WTC11 (cell line): ENCODE measurements around the gene ID2. TPM values are rescaled to one million over a fixed set of nuclear protein-coding genes. Genes with fewer than 3 reads are reported as not detected.
A peak's percentile ranks its signal among the peaks of the same experiment; 100 is the strongest.

Experiments used
- ATAC-seq: fragments of 200-7000 bp; cut with Tn5 transposase; 2 replicates; pipeline ENCODE4 v1.10.0; 2021; ENCODE audit warnings: mild to moderate bottlenecking, moderate library complexity
- CTCF ChIA-PET: fragments of 300-600 bp; sonication (Branson Sonifier 250); formaldehyde crosslinking; loops from one replicate; lab custom pipeline; 2021; ENCODE audit warnings: antibody characterized with exemption; lab: Charles Lee
- POLR2A ChIA-PET: fragments of 350-600 bp; sonication (Branson Sonifier 250); formaldehyde crosslinking; loops from one replicate; lab custom pipeline; 2021; ENCODE audit warnings: antibody characterized with exemption; lab: Charles Lee
- DNase-seq: peaks from one replicate; pipeline ENCODE4 v3.0.0; 2021; ENCODE audit warnings: low spot score
- H3K27ac Mint-ChIP-seq: 2 replicates; pipeline ENCODE4 v1.8.0; 2021; ENCODE audit warnings: mixed read lengths
- H3K27me3 Mint-ChIP-seq: 2 replicates; pipeline ENCODE4 v1.8.0; 2021; ENCODE audit warnings: low read depth, mild to moderate bottlenecking, moderate library complexity, mixed read lengths
- H3K36me3 Mint-ChIP-seq: 2 replicates; pipeline ENCODE4 v1.8.0; 2021; ENCODE audit warnings: mixed read lengths
- H3K4me1 Mint-ChIP-seq: 2 replicates; pipeline ENCODE4 v1.8.0; 2022; ENCODE audit warnings: mixed read lengths
- H3K4me3 Mint-ChIP-seq: 2 replicates; pipeline ENCODE4 v1.8.0; 2021; ENCODE audit warnings: mild to moderate bottlenecking, moderate library complexity, mixed read lengths
- H3K9me3 Mint-ChIP-seq: 2 replicates; pipeline ENCODE4 v1.8.0; 2021; ENCODE audit warnings: mixed read lengths
- ELF4 ChIP-seq: sonication (generic); formaldehyde crosslinking; IDR thresholded peaks from 2 replicates; pipeline ENCODE4 v1.8.1; 2022; ENCODE audit warnings: low read depth, mild to moderate bottlenecking, moderate library complexity, missing genetic modification reagents
- EMX1 ChIP-seq: fragments of 250-450 bp; sonication (Bioruptor Pico); IDR thresholded peaks from 2 replicates; pipeline ENCODE4 v1.8.0; 2021; ENCODE audit warnings: mild to moderate bottlenecking
- ESRRA ChIP-seq: sonication (generic); formaldehyde crosslinking; IDR thresholded peaks from 2 replicates; pipeline ENCODE4 v1.8.1; 2022; ENCODE audit warnings: mild to moderate bottlenecking, missing genetic modification reagents, borderline replicate concordance
- FOXK1 ChIP-seq: sonication (generic); formaldehyde crosslinking; IDR thresholded peaks from 2 replicates; pipeline ENCODE4 v1.8.0; 2022; ENCODE audit warnings: mild to moderate bottlenecking, moderate library complexity, missing genetic modification reagents
- GABPB1 ChIP-seq: sonication (generic); formaldehyde crosslinking; IDR thresholded peaks from 2 replicates; pipeline ENCODE4 v1.8.1; 2023; ENCODE audit warnings: mild to moderate bottlenecking, missing genetic modification reagents
- NFE2L1 ChIP-seq: sonication (generic); formaldehyde crosslinking; IDR thresholded peaks from 2 replicates; pipeline ENCODE4 v1.8.1; 2023; ENCODE audit warnings: missing genetic modification reagents
- NR2C2 ChIP-seq: sonication (generic); formaldehyde crosslinking; IDR thresholded peaks from 2 replicates; pipeline ENCODE4 v1.8.0; 2022; ENCODE audit warnings: mild to moderate bottlenecking, missing genetic modification reagents
- SMAD3 ChIP-seq: sonication (generic); formaldehyde crosslinking; IDR thresholded peaks from 2 replicates; pipeline ENCODE4 v1.8.0; 2022; ENCODE audit warnings: missing genetic modification reagents, mild to moderate bottlenecking, borderline replicate concordance
- TEAD1 ChIP-seq: sonication (generic); formaldehyde crosslinking; IDR thresholded peaks from 2 replicates; pipeline ENCODE4 v1.8.0; 2022; ENCODE audit warnings: mild to moderate bottlenecking, missing genetic modification reagents
- TEAD4 ChIP-seq: sonication (generic); formaldehyde crosslinking; IDR thresholded peaks from 2 replicates; pipeline ENCODE4 v1.8.0; 2022; ENCODE audit warnings: mild to moderate bottlenecking, missing genetic modification reagents
- ZNF263 ChIP-seq: sonication (generic); formaldehyde crosslinking; IDR thresholded peaks from 2 replicates; pipeline ENCODE4 v1.8.1; 2022; ENCODE audit warnings: low read depth, mild to moderate bottlenecking, moderate library complexity, missing genetic modification reagents
- ZNF532 ChIP-seq: fragments of 250-450 bp; sonication (Bioruptor Pico); IDR thresholded peaks from 2 replicates; pipeline ENCODE4 v1.9.0; 2021; ENCODE audit warnings: mild to moderate bottlenecking, borderline replicate concordance
- total RNA-seq: library from RNA; stranded (reverse); gene quantifications from 3 replicates; pipeline ENCODE4 v1.2.3, GENCODE V29; 2021
- TF ChIP-seq, protein P1 (sequence below): sonication (generic); formaldehyde crosslinking; IDR thresholded peaks from 2 replicates; pipeline ENCODE4 v1.8.0; 2023; ENCODE audit warnings: missing genetic modification reagents, mild to moderate bottlenecking, borderline replicate concordance
- TF ChIP-seq, protein P2 (sequence below): fragments of 250-450 bp; sonication (Bioruptor Pico); conservative IDR thresholded peaks from 2 replicates; pipeline ENCODE4 v1.9.0; 2021; ENCODE audit warnings: mild to moderate bottlenecking
- TF ChIP-seq, protein P3 (sequence below): sonication (generic); formaldehyde crosslinking; IDR thresholded peaks from 2 replicates; pipeline ENCODE4 v1.8.1; 2022; ENCODE audit warnings: low read depth, missing genetic modification reagents, borderline replicate concordance

Gene ID2
- total RNA-seq, 1 experiment from 2014 or later = 38.6 TPM

GRCh38 chr2:8645176-8645831, 36.6 kb upstream of the ID2 start:
- Mint-ChIP-seq H3K27ac (no peak overlapping the region), H3K4me3 (no peak overlapping the region), H3K36me3 (no peaks in the 10 kb centered on the region), H3K9me3 (peaks cover 8% of the 10 kb centered on the region), H3K27me3 (no peaks in the 10 kb centered on the region), H3K4me1 (peaks cover 31% of the 10 kb centered on the region)
- TF ChIP-seq, protein P1, sequence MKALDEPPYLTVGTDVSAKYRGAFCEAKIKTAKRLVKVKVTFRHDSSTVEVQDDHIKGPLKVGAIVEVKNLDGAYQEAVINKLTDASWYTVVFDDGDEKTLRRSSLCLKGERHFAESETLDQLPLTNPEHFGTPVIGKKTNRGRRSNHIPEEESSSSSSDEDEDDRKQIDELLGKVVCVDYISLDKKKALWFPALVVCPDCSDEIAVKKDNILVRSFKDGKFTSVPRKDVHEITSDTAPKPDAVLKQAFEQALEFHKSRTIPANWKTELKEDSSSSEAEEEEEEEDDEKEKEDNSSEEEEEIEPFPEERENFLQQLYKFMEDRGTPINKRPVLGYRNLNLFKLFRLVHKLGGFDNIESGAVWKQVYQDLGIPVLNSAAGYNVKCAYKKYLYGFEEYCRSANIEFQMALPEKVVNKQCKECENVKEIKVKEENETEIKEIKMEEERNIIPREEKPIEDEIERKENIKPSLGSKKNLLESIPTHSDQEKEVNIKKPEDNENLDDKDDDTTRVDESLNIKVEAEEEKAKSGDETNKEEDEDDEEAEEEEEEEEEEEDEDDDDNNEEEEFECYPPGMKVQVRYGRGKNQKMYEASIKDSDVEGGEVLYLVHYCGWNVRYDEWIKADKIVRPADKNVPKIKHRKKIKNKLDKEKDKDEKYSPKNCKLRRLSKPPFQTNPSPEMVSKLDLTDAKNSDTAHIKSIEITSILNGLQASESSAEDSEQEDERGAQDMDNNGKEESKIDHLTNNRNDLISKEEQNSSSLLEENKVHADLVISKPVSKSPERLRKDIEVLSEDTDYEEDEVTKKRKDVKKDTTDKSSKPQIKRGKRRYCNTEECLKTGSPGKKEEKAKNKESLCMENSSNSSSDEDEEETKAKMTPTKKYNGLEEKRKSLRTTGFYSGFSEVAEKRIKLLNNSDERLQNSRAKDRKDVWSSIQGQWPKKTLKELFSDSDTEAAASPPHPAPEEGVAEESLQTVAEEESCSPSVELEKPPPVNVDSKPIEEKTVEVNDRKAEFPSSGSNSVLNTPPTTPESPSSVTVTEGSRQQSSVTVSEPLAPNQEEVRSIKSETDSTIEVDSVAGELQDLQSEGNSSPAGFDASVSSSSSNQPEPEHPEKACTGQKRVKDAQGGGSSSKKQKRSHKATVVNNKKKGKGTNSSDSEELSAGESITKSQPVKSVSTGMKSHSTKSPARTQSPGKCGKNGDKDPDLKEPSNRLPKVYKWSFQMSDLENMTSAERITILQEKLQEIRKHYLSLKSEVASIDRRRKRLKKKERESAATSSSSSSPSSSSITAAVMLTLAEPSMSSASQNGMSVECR (CRISPR knock-in tag) = no peak
- TF ChIP-seq GABPB1 (CRISPR knock-in tag) = no peak
- TF ChIP-seq TEAD4 (CRISPR knock-in tag) = no peak
- TF ChIP-seq TEAD1 = no peak
- no peak for TF ChIP-seq EMX1 (CRISPR knock-in tag)
- TF ChIP-seq, protein P2, sequence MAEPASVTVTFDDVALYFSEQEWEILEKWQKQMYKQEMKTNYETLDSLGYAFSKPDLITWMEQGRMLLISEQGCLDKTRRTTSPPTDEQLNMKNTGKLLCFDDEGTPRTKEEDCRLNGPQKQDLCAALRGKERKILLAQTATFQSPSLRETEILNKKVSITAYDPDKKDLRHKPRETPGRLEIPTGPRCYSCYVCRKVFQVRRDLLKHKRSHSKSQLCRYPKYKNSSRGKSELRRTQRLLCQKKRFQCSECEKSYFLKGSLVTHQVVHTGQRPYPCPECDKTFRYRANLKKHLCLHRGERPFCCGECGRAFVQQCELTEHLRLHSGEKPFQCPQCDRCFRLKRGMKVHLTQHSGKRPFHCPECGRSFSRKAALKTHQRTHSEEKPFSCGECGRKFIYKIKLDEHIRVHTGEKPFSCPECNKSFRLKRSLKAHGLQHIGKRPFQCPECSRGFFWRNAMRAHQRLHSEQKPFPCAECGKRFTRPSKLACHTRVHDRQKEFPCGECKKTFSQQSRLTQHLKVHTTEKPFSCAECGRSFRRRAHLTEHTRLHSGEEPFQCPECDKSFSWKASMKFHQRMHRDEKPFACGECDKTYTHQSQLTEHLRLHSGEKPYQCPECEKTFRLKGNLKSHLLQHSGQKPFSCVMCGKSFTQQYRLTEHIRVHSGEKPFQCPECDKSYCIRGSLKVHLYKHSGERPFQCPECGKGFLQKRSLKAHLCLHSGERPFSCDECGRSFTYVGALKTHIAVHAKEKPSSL (CRISPR knock-in tag) = no peak
- TF ChIP-seq ZNF263 = no peak
- ATAC-seq = peak; percentile 29
- CTCF ChIA-PET = interaction anchor here (0.8 to 1.3 kb wide), 5 partner anchors 31 to 120 kb away, joined by 3 to 4 read pairs (median 3); partner anchors contain the start of gene ID2
- POLR2A ChIA-PET = no interaction called here
- DNase-seq = no peak

DNA sequence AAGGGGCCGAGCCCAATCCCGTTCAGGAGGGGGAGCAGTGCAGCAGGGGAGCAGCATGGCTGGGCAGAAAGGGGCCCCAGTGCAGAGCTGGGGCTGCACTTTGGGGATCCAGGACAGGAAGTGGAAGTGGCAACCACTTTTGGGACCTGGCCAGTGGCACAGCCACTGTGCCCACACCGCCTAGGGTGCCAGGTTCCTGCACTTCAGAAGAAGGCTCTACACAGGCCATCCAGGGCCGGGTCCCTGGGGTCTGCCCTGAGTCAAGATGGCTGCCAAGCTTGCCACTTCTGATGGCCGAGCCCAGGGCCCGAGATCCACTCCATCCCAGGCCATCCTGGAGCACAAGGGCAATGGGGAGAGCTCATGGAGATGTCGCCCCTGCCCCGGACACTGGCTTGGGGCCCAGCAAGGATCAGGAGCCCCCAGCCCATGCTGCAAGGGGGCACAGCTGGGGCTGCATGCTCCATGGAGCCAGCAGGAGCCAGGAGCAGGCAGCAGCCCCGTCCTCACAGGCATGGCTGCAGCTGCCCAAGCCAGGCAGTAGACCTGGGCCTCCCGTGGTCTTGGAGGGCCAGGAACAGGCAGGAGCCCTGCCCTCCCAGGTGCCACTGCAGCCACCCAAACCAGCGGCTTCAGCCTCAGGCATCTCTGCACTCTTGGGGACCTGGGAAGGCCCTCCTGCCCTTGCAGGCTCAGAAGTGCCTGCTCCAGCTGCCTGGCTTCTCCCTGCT, 35.0 kb upstream of the ID2 start:
- DNase-seq (no peak), ATAC-seq (no peak)
- H3K27ac Mint-ChIP-seq = no peak overlapping the region
- H3K36me3 Mint-ChIP-seq = no peaks in the 10 kb centered on the region
- peaks cover 16% of the 10 kb centered on the region for H3K4me1 Mint-ChIP-seq
- no peaks in the 10 kb centered on the region for H3K27me3 Mint-ChIP-seq
- no peak overlapping the region for H3K4me3 Mint-ChIP-seq
- POLR2A ChIA-PET = no interaction called here
- peaks cover 10% of the 10 kb centered on the region for H3K9me3 Mint-ChIP-seq
- CTCF ChIA-PET = no interaction called here
- TF ChIP-seq, protein P3, sequence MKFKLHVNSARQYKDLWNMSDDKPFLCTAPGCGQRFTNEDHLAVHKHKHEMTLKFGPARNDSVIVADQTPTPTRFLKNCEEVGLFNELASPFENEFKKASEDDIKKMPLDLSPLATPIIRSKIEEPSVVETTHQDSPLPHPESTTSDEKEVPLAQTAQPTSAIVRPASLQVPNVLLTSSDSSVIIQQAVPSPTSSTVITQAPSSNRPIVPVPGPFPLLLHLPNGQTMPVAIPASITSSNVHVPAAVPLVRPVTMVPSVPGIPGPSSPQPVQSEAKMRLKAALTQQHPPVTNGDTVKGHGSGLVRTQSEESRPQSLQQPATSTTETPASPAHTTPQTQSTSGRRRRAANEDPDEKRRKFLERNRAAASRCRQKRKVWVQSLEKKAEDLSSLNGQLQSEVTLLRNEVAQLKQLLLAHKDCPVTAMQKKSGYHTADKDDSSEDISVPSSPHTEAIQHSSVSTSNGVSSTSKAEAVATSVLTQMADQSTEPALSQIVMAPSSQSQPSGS (CRISPR knock-in tag) = no peak
- TF ChIP-seq FOXK1 (no peak), NFE2L1 (CRISPR knock-in tag) (no peak), ZNF532 (no peak), ELF4 (CRISPR knock-in tag) (no peak), SMAD3 (no peak), NR2C2 (CRISPR knock-in tag) (no peak), ESRRA (CRISPR knock-in tag) (no peak)
- TF ChIP-seq, protein P1 (CRISPR knock-in tag) = no peak
